Tibial nerve (tissue), 4 donors: ENCODE results near the gene IYD. TPM values are rescaled to one million over a fixed set of nuclear protein-coding genes. Genes with fewer than 3 reads are reported as not detected.

ENCODE experiments used
- DNase-seq, 2 donors: peaks; one replicate each; pipeline ENCODE4 v3.0.0-alpha.2; 2019; ENCODE audit warnings: low spot score in 2 of 2
- H3K27ac ChIP-seq, 4 donors: fragments of 200-600 bp; sonication (generic) in 3 of 4; one replicate each; pipeline ENCODE4 v1.5.1; 2017 to 2019; ENCODE audit warnings: mild to moderate bottlenecking in 1 of 4
- H3K27me3 ChIP-seq, 2 donors: fragments of 200-600 bp; sonication (generic) in 1 of 2; one replicate each; pipeline versions ENCODE4 v1.5.1 to v1.6.0; 2017 to 2019
- H3K36me3 ChIP-seq, 3 donors: fragments of 200-600 bp; sonication (generic); one replicate each; pipeline ENCODE4 v1.5.1; 2018 to 2019
- H3K4me1 ChIP-seq, 4 donors: fragments of 200-600 bp; sonication (generic) in 3 of 4; one replicate each; pipeline ENCODE4 v1.5.1; 2017 to 2019
- H3K4me3 ChIP-seq, 4 donors: fragments of 200-600 bp; sonication (generic) in 3 of 4; one replicate each; pipeline ENCODE4 v1.5.1; 2017 to 2019; ENCODE audit warnings: mild to moderate bottlenecking in 1 of 4, moderate library complexity in 1 of 4
- H3K9me3 ChIP-seq, 4 donors: fragments of 200-600 bp; sonication (generic) in 3 of 4; one replicate each; pipeline ENCODE4 v1.5.1; 2017 to 2019
- EP300 ChIP-seq, 2 donors: sonication (generic); formaldehyde crosslinking; IDR thresholded peaks; one replicate each; pipeline ENCODE4 v1.6.1; 2017; ENCODE audit warnings: antibody characterized with exemption in 2 of 2, mild to moderate bottlenecking in 1 of 2
- POLR2A ChIP-seq, 2 donors: fragments of 450-650 bp; IDR thresholded peaks; one replicate each; pipeline ENCODE4 v1.6.1; 2017; ENCODE audit warnings: antibody characterized with exemption in 2 of 2, mild to moderate bottlenecking in 2 of 2, moderate library complexity in 2 of 2
- WGBS, 2 donors: methylation state at CpG; one replicate each; pipeline ENCODE4 v1.1.5; 2018; 5-methylcytosine and 5-hydroxymethylcytosine counted together
- total RNA-seq, 4 donors: library from RNA; depleted of rRNA; stranded (reverse); fragments of >200 nt; gene quantifications; one replicate each; pipeline ENCODE4 v1.1.0, GENCODE V29; 2016
- TF ChIP-seq, protein P1 (sequence below), 5 experiments: fragments of 200-600 bp in 3 of 5; fragments of 450-650 bp in 2 of 5; sonication (generic) in 3 of 5; IDR thresholded peaks; one replicate each; pipeline ENCODE4 v1.5.1; 2016 to 2019; ENCODE audit warnings: antibody characterized with exemption in 5 of 5, mild to moderate bottlenecking in 3 of 5, moderate library complexity in 2 of 5

IYD gene, protein sequence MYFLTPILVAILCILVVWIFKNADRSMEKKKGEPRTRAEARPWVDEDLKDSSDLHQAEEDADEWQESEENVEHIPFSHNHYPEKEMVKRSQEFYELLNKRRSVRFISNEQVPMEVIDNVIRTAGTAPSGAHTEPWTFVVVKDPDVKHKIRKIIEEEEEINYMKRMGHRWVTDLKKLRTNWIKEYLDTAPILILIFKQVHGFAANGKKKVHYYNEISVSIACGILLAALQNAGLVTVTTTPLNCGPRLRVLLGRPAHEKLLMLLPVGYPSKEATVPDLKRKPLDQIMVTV
- total RNA-seq = under 1 TPM in 1 of 4 donors, not detected in 3; under 0.01 TPM

DNA sequence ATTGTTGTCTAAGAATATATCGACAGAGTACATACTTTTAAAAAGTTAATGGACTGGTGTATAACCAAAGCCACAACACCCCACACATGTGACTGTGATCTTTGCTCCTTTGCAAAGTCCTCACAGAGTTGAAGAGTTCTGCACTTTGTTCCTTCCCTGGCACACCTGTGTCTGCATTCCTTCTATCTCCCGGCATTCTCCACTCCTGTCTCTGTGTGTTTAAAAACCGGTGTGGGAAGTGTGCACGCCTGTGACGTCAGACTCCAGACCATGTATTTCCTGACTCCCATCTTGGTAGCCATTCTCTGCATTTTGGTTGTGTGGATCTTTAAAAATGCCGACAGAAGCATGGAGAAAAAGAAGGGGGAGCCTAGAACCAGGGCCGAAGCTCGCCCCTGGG is at the start of gene IYD:
Gene IYD (plus strand): TSS at position 251 of the 400 bp plus-strand sequence. CDS start 20 bp downstream, at position 271.
- TF ChIP-seq, protein P1, sequence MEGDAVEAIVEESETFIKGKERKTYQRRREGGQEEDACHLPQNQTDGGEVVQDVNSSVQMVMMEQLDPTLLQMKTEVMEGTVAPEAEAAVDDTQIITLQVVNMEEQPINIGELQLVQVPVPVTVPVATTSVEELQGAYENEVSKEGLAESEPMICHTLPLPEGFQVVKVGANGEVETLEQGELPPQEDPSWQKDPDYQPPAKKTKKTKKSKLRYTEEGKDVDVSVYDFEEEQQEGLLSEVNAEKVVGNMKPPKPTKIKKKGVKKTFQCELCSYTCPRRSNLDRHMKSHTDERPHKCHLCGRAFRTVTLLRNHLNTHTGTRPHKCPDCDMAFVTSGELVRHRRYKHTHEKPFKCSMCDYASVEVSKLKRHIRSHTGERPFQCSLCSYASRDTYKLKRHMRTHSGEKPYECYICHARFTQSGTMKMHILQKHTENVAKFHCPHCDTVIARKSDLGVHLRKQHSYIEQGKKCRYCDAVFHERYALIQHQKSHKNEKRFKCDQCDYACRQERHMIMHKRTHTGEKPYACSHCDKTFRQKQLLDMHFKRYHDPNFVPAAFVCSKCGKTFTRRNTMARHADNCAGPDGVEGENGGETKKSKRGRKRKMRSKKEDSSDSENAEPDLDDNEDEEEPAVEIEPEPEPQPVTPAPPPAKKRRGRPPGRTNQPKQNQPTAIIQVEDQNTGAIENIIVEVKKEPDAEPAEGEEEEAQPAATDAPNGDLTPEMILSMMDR (IDR thresholded peaks at IDR 0.05) = no peak
- TF ChIP-seq EP300 (IDR thresholded peaks at IDR 0.05) (no peak), POLR2A (IDR thresholded peaks at IDR 0.05) (no peak)
- Histone ChIP-seq H3K36me3 (no peaks in the 10 kb centered on the region), H3K4me1 (peaks cover 0 to 17% (median 2%) of the 10 kb centered on the region in 4 donors), H3K9me3 (no peaks in the 10 kb centered on the region), H3K4me3 (no peak within 1 kb of the TSS), H3K27ac (no peak within 1 kb of the TSS), H3K27me3 (no peaks in the 10 kb centered on the region)
- DNase-seq = no peak
- WGBS, 2 donors = 83 to 85% methylated on average over 8 of the region's 8 CpGs

DNA sequence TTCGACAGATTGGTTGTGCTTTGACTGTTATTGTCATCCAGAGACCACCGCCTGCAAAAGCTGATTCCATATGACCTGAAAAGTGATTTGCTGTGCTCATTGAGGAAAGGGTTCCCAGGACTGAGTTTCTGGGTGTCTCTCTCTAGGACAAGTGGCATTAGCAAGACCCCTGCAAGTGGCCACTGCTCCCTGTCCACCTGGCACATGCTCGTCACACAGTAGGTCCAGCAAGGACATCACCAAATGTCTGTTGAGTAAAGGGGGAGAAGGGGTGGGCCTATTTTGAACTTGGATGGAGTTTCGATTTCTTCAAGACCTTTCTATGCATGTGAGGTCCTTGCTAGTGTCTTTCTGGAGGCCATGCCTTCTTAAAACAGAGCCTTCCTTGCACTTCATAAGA is 48.9 kb upstream of the IYD start:
- H3K27ac ChIP-seq = no peak overlapping the region
- peaks cover 0 to 6% of the 10 kb centered on the region in 2 donors for H3K27me3 ChIP-seq
- TF ChIP-seq, protein P1 (IDR thresholded peaks at IDR 0.05) = no peak
- TF ChIP-seq POLR2A (IDR thresholded peaks at IDR 0.05) (no peak), EP300 (IDR thresholded peaks at IDR 0.05) (no peak)
- DNase-seq = no peak
- H3K36me3 ChIP-seq = no peaks in the 10 kb centered on the region
- 95 to 99% methylated on average over 4 of the region's 4 CpGs for WGBS, 2 donors
- H3K4me3 ChIP-seq = no peak overlapping the region
- H3K4me1 ChIP-seq = peaks cover 0 to 8% (median 0%) of the 10 kb centered on the region in 4 donors
- no peaks in the 10 kb centered on the region for H3K9me3 ChIP-seq

DNA sequence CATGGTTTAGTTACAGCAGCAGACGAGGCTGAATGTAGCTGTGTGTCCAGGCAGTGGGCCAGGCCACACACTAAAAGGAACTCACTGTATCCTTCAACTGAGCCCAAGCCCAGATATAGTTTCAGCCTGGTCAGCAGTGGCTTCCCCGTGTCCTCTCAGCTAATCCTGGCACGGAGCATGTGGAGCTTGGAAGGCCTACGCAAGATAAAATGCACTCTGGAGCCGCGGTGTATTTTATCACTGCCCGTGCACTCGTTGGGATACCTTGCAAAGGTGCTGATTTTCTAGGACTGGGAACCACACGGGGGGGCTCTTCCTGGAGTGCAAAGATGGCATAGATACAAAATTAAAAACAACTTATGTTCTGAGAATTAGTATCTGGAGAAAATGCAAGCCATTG is 48.4 kb upstream of the IYD start:
- no peaks in the 10 kb centered on the region for H3K36me3 ChIP-seq
- H3K9me3 ChIP-seq = no peaks in the 10 kb centered on the region
- peaks cover 0 to 6% of the 10 kb centered on the region in 2 donors for H3K27me3 ChIP-seq
- peaks cover 0 to 8% (median 0%) of the 10 kb centered on the region in 4 donors for H3K4me1 ChIP-seq
- no peak overlapping the region for H3K27ac ChIP-seq
- WGBS, 2 donors = 54 to 61% methylated on average over 9 of the region's 9 CpGs
- TF ChIP-seq EP300 (IDR thresholded peaks at IDR 0.05) = no peak
- no peak overlapping the region for H3K4me3 ChIP-seq
- DNase-seq = peak in 1 of 2 donors; percentile 27

DNA sequence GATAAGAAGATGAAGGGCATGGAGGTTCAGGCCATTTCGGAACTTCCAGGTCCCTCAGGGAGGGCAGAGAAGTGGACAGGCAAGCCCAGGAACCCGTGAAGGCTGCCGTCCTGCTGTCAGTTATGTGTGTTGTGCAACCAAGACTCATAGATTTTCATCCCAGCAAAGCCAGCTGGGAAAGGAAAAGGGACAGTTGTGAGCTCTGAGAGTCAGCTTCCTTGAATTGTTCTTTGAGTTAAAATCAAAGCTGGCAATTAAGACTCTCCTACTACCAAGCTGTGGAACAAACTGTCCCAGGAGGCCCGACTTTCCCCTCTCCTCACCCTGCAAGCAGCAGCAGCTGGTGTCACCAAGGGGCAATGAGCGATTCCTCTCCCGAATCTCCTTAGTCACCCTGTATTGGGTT is 46.3 kb upstream of the IYD start:
- TF ChIP-seq, protein P1 (IDR thresholded peaks at IDR 0.05) = no peak
- TF ChIP-seq EP300 (IDR thresholded peaks at IDR 0.05) (no peak), POLR2A (IDR thresholded peaks at IDR 0.05) (no peak)
- WGBS, 2 donors = 70 to 77% methylated on average over 6 of the region's 6 CpGs

DNA sequence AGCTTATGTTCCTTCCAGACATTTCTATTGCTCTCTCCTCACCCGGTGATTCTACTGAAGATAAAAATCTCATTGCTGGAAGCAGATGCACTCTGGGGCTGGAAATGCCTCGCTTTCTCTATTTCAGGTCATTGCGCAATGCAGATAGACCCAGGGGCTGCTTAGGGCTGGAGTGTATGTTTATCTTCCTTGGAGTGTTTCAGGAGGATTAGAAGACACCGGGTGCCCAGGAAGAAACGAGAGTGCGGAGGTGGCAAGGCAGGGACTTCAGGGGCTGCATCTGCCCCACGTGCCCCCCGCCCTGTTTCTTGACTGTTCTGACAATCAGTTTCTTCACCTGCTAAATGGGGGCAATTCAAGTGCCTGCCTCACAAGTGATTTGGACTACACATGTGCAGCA is 45.6 kb upstream of the IYD start:
- Histone ChIP-seq H3K27me3 (peaks cover 0 to 6% of the 10 kb centered on the region in 2 donors), H3K4me3 (no peak overlapping the region), H3K4me1 (peaks cover 0 to 8% (median 0%) of the 10 kb centered on the region in 4 donors), H3K27ac (no peak overlapping the region), H3K9me3 (no peaks in the 10 kb centered on the region), H3K36me3 (no peaks in the 10 kb centered on the region)
- 83 to 85% methylated on average over 8 of the region's 8 CpGs for WGBS, 2 donors
- TF ChIP-seq EP300 (IDR thresholded peaks at IDR 0.05) = no peak
- TF ChIP-seq, protein P1 (IDR thresholded peaks at IDR 0.05) = no peak
- TF ChIP-seq POLR2A (IDR thresholded peaks at IDR 0.05) = no peak
- no peak for DNase-seq

More for the DNA sequence above, 46.3 kb upstream of the IYD start:
- H3K27ac ChIP-seq = no peak overlapping the region
- no peaks in the 10 kb centered on the region for H3K36me3 ChIP-seq
- H3K4me3 ChIP-seq = no peak overlapping the region
- H3K9me3 ChIP-seq = no peaks in the 10 kb centered on the region
- peaks cover 0 to 6% of the 10 kb centered on the region in 2 donors for H3K27me3 ChIP-seq
- peak in 1 of 2 donors; percentile 7 for DNase-seq
- peaks cover 0 to 8% (median 0%) of the 10 kb centered on the region in 4 donors for H3K4me1 ChIP-seq
